ENCODE data around the gene MARCO.
"Not testable (repeated sequence)": the region's sequence is repeated elsewhere in the genome, so short reads cannot be mapped to it uniquely, and the experiment has no call there.

The MARCO gene

GRCh38 chr2:118974103-118974993, 32.4 kb downstream of the MARCO start:
- DNase-seq (ENCODE audit: low read depth in 2 of 2) = no peak

GRCh38 chr2:118975133-118975532, 33.1 kb downstream of the MARCO start:
- DNase-seq (ENCODE audit: low read depth in 2 of 2) = no peak

- DNase-seq (ENCODE audit: low read depth in 2 of 2) = no peak
Measured at GRCh38 chr2:118978064-118978463, 36.1 kb downstream of the MARCO start.

GRCh38 chr2:118979152-118979861, 37.3 kb downstream of the MARCO start:
- no peak for DNase-seq (ENCODE audit: low read depth in 2 of 2)

GRCh38 chr2:118980022-118980421, 38.0 kb downstream of the MARCO start:
- no peak for DNase-seq (ENCODE audit: low read depth in 2 of 2)

- no peak for DNase-seq (ENCODE audit: low read depth in 2 of 2)
Measured at GRCh38 chr2:118980573-118980972, 38.6 kb downstream of the MARCO start.

- DNase-seq (ENCODE audit: low read depth in 2 of 2) = no peak
Measured at GRCh38 chr2:118981632-118982031, 39.6 kb downstream of the MARCO start.

- no peak for DNase-seq (ENCODE audit: low read depth in 2 of 2)
Measured at GRCh38 chr2:118982039-118982438, 40.0 kb downstream of the MARCO start.

GRCh38 chr2:118983133-118983532, 41.1 kb downstream of the MARCO start:
- DNase-seq (ENCODE audit: low read depth in 2 of 2) = no peak

- no peak for DNase-seq (ENCODE audit: low read depth in 2 of 2)
Measured at GRCh38 chr2:118983915-118984314, 41.9 kb downstream of the MARCO start.

GRCh38 chr2:118986738-118987137, 44.7 kb downstream of the MARCO start:
- no peak for DNase-seq (ENCODE audit: low read depth in 2 of 2)

GRCh38 chr2:118987886-118988285, 45.9 kb downstream of the MARCO start:
- DNase-seq (ENCODE audit: low read depth in 2 of 2) = no peak

- no peak for DNase-seq (ENCODE audit: low read depth in 2 of 2)
Measured at GRCh38 chr2:118988706-118989105, 46.7 kb downstream of the MARCO start.

- DNase-seq (ENCODE audit: low read depth in 2 of 2) = no peak
Measured at GRCh38 chr2:118989481-118989880, 47.5 kb downstream of the MARCO start.

GRCh38 chr2:118990757-118991545, 49.0 kb downstream of the MARCO start:
- no peak for DNase-seq (ENCODE audit: low read depth in 2 of 2)

- no peak for DNase-seq (ENCODE audit: low read depth in 2 of 2)
Measured at GRCh38 chr2:118991554-118991953, 49.6 kb downstream of the MARCO start.

GRCh38 chr2:118992740-118993391, 50.9 kb downstream of the MARCO start:
- no peak for DNase-seq (ENCODE audit: low read depth in 2 of 2)

- no peak for DNase-seq (ENCODE audit: low read depth in 2 of 2)
Measured at GRCh38 chr2:118993392-118993752, 51.4 kb downstream of the MARCO start.

GRCh38 chr2:118994172-118994700, 52.2 kb downstream of the MARCO start:
- no peak for DNase-seq (ENCODE audit: low read depth in 2 of 2)

- DNase-seq (ENCODE audit: low read depth in 2 of 2) = no peak
Measured at GRCh38 chr2:118994778-118995177, 52.8 kb downstream of the MARCO start.

GRCh38 chr2:119003856-119004255, 61.9 kb downstream of the MARCO start:
- DNase-seq (ENCODE audit: low read depth in 2 of 2) = not testable (repeated sequence)

GRCh38 chr2:119004602-119005001, 62.6 kb downstream of the MARCO start:
- DNase-seq (ENCODE audit: low read depth in 2 of 2) = no peak
